T-helper 2 cell treated with Interferon-gamma antibody and Interleukin-4, amounts not matched to agents 100 ng/mL and 5 ng/mL, for 36 hours (primary cell): ENCODE results near the gene NEUROG3. TPM values are rescaled to one million over a fixed set of nuclear protein-coding genes. Genes with fewer than 3 reads are reported as not detected.

Experiments used
- intact Hi-C: fragments of 100-400 bp; cut with micrococcal nuclease; formaldehyde crosslinking; loops from one replicate; pipeline ENCODE4 v1.15.1; 2023
- total RNA-seq: library from RNA; stranded (reverse); gene quantifications from 2 replicates; pipeline ENCODE4 v1.2.3, GENCODE V29; 2022

Gene NEUROG3
- total RNA-seq = not detected in 2 replicates

GRCh38 chr10:69573056-69573806, at the start of gene NEUROG3:
Gene NEUROG3 (minus strand): TSS chr10:69573422. CDS start chr10:69573043, 379 bp downstream.
- intact Hi-C loops = no loop called here

DNA sequence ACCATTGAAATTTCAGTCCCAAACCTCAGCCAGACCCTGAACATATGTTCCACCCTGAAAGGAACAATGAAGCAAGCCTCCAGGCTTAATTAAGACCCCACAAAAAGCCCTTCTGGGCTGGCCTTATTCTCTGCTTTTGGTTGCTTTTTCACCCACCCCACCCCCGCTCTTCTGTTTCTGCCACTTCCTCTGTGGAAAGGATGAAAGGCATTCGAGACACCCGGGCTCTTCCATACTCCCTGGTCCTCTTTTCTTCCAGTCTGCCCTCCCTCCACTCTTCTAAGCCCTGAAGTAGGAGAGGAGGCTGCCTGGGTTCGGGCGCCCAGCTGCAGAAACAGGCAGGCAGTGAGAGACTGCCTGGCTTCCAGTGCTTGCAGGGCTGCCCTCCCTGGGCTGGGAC, 47.4 kb upstream of the NEUROG3 start:
- intact Hi-C loops = no loop called here

- intact Hi-C loops = no loop called here
These were observed 46.4 kb upstream of the NEUROG3 start for GRCh38 chr10:69619626-69620025.

DNA sequence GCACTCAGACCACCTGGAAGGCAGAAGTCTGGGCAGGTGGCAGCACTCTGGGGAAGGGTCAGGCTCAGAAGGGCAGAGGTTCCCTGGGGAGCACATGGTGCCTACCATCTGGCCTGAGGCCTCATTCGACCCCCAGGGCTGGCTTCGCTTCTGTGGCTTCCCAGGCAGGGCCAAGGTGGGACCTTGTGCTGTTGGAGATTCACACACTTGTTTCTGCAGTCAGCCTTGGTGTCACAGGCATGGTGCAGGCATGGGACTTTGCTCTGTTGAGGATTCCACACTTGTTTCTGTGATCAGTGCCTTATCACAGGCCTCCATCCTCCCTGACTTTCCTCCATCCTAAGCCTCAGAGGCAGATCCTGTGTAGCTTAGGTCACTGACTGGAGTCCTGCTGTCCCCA, 45.5 kb upstream of the NEUROG3 start:
- intact Hi-C loops = no loop called here

- intact Hi-C loops = no loop called here
These were observed 43.1 kb upstream of the NEUROG3 start for GRCh38 chr10:69616358-69616757.

- intact Hi-C loops = no loop called here
These were observed 40.9 kb upstream of the NEUROG3 start for GRCh38 chr10:69614130-69614529.

DNA sequence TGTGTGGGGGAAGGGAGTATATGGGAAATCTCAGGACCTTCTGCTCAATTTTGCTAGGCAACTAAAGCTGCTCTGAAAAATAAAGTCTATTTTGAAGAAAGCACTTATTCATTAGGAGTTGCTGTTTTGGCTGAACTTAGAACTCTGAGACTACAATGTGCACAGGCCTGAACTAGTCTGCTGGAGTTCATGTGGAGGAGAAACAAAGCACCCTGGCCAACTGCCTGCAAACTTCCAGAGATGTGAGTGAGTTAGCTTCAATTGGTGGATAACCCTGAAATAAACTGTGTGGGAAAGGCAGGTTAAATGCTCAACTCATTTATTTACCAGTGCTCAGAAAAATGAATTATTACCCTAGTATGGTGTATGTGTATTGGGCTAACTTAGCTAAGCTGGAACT, 39.5 kb upstream of the NEUROG3 start:
- intact Hi-C loops = no loop called here

DNA sequence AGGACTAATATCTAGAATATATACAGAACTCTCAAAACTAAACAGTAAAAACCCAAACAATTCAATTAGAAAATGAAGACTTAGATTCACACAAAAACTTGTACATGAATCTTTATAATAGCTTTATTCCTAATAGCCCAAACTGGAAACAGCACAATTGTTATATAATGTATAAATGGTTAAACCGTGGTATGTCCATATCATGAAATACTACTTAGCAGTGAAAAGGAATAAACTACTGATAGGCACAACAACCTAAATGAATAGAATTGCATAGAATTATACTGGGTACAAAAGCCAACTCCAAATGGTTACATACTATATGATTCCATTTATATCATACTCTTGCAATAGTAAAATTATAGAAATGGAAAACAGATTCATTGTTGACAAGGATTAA, 35.9 kb upstream of the NEUROG3 start:
- intact Hi-C loops = no loop called here

- intact Hi-C loops = no loop called here
These were observed 27.6 kb upstream of the NEUROG3 start for GRCh38 chr10:69600761-69601330.

GRCh38 chr10:69588358-69588757, 15.1 kb upstream of the NEUROG3 start:
- intact Hi-C loops = no loop called here

- intact Hi-C loops = no loop called here
These were observed 11.4 kb upstream of the NEUROG3 start for GRCh38 chr10:69584624-69585023.

GRCh38 chr10:69583106-69583505, 9.9 kb upstream of the NEUROG3 start:
- intact Hi-C loops = no loop called here

DNA sequence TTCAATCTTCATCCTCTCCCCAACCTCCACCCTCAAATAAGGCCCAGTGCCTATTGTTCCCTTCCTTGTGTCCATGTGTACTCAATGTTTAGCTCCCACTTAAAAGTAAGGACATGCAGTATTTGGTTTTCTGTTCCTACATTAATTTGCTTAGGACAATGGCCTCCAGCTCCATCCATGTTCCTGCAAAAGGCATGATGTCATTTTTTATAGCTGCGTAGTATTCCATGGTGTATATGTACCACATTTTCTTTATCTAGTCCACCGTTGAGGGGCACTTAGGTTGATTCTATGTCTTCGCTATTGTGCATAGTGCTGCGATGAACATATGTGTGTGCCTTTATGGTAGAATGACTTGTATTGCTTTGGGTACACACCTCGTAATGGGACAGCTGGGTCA, 7.2 kb upstream of the NEUROG3 start:
- intact Hi-C loops = no loop called here

DNA sequence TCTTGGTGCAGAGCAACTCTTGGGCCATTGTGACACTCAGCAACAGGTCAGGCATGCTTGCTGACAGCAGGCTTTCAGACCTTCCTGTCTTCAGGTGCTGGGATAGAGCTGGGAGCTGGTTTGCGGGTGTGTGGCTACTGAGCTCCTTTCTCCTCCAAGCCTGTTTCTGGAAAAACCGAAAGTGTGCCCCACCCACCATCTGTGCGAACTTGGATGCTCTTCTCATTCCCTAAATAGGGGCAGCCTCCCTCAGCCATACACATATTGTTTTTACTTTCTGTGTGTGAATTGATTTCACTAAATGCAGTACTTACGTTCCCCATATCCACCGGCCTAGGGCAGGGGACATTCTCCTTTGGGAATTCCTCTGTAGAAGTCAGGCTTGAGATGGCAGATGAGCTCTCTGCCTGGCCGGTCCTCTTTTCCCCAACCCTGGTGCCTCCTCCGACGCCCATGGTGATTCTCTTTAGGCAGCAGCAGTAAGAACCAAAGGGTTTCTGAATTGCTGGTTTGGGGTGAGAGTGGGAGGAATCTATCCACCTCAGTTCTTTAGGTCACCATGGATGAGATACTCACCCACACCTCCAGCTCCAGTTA, 6.3 kb upstream of the NEUROG3 start:
- intact Hi-C loops = no loop called here

DNA sequence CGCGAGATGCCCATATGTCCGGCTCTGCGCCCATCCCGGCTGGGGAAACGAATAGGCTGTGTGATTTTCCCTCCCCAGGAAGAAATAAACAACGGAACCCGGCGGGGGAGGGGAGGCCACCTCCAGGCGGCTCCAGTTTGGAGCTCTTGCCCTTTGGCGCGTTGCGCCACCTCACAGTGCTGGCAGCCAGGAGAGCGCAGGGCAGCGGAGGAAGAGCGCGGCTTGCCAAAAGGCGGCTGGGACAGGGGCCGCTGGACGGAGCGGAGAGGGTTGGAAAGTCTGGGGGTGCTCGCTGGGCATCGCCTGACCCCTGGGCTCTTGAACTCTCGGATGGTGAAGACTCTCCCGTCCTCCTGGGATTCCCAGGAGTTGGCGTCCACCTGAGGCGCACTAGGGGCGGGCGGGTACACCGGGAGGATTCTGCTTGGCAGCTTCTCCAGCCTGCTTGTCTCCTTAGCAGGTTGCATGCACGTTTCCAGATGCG, 5.3 kb upstream of the NEUROG3 start:
- intact Hi-C loops = no loop called here

- intact Hi-C loops = no loop called here
These were observed 4.3 kb upstream of the NEUROG3 start for GRCh38 chr10:69577268-69578232.

DNA sequence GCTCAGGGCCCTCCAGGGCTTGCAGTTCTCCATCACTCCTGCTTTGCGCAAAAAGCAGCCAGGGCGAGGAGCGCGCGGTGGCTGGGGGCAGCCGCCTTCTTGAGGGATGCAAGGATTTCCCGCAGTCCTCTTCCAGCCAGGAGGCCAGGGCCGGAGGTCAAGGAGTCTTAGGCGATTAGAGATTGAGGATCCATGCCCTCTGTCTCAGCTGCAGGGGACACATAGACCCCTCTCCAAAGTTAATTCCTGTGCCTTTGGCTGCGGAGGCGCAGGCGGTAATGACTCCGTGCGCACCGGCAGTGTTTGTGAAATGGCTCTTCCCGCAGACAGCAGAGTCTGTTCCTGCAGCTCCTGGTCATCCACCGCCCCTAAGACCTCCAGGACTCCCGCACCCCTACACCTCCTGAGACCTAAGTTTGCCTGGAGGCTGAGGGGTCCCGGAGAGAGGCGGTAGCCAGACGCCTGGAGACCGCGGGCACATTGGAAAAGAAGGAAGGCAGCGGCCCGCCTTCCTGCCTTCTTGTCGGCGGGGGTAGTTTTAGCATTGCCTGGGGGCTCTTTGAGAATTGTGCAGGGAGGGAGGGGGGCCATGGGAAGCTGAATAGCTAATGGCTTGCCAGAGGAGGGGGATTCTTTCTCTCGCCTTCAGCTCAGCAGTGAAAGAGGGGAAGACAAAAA, 3.3 kb upstream of the NEUROG3 start:
- intact Hi-C loops = no loop called here

DNA sequence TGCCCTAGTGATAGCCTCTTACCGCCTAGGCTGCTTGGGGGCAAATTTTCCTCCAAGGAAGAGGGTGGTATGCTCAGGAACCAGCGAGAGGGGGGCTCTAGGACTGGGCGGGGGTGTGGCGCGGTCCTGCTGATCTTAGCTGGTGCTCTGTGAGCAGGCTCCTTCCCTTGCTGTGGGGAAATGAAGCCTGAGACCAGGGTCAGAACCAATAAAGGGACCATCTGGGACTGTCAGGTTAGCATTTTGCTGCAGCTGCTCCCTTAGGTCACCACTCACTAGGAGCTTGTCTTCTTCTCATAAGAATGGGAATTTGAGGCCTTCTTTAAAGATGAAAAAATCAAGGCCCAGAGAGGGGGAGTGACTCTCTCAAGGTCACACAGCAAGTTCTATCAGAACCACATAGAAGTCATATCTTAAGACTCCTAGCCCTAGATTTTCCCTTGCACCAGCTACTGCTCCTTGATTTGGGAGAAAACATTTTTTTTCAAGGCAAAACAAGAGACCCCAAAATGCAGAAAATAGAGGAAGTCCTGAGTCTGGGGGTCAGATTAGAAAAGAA, 2.0 kb upstream of the NEUROG3 start:
- intact Hi-C loops = no loop called here

- intact Hi-C loops = no loop called here
These were observed 1.4 kb upstream of the NEUROG3 start for GRCh38 chr10:69574571-69574978.
